HG02571 (cell line): ENCODE results near the gene DEPDC1B.
"Not testable (repeated sequence)": the region's sequence is repeated elsewhere in the genome, so short reads cannot be mapped to it uniquely, and the experiment has no call there.

Source experiments
- ATAC-seq: cut with Tn5 transposase; IDR thresholded peaks from one replicate; pipeline ENCODE4 v1.9.1; 2021; ENCODE audit warnings: mild to moderate bottlenecking, moderate library complexity; ENCODE audit not compliant: unreplicated experiment

DEPDC1B gene

DNA sequence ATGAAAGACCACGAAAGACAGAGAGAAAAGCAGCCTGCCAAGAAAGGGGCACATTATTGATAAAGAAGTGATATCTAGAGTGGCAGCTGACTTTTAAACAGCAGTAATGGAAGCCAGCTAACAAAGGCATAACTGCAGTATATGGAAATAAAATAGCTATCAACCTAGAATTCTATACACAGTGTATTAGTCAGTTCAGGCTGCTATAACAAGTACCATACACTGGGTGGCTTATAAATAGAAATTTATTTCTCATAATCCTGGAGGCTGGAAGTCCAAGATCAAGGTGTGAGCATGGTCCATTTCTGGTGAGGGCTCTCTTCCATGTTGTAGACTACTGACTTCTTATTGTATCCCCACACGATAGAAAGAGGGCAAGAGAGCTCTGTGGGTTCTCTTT lies 109.8 kb downstream of the DEPDC1B start:
- ATAC-seq: no peak

DNA sequence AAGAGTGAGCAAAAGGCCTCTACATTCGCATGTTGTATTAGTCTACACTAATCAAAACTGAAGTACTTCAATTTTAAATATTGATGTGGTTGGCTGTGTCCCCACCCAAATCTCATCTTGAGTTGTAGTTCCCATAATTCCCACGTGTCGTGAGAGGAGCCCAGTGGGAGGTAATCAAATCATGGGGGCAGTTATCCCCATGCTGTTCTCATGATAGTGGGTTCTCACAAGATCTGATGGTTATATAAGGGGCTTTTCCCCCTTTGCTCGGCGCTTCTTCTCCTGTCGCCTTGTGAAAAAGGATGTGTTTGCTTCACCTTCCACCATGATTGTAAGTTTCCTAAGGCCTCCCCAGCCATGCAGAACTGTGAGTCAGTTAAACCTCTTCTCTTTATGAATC lies 112.7 kb downstream of the DEPDC1B start:
- not testable (repeated sequence) for ATAC-seq

DNA sequence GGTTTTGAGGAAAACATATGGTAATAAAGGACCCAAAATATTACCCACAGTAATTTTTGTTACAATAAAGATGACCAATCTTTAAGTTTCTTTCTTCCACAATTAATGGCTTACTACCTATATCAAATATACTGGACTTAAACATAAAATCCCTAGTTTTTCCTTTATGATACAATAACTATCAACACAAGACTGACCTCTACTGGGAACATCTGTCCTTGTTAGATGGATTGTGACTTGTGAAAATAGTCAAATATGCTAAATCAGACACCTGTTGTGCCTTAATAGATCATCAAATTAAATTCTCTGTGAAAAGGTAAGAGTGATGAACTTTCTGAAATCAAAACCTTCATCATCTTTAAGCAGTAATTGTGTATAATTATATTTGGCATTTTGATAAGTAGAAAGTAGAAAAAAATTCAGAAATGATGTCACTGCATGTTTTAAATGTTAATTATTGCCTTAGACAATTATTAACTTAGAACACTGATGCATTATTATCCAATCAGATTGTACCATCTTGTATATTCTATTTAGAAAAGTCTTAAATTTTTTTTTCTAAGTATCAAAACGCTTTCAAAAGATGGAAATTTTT lies 113.6 kb downstream of the DEPDC1B start:
- no peak for ATAC-seq

DNA sequence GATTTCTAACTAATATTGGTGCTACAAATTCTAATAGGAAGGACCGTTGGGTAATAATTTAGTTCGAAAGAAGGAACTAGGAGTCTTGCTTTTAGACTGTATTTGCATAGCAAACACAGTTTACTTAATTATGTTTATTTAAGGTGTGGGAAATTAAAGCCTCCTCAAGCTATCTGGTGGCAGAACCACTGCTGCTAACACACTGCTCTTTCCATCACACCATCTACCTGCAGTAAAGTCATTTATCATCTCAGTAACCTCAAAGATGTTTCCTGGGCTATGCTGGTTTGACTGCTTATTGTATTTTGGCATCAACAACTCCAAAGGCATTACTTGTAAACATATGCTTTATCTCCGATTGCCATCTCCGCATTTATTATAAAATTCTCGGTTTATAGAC lies 114.3 kb downstream of the DEPDC1B start:
- no peak for ATAC-seq

DNA sequence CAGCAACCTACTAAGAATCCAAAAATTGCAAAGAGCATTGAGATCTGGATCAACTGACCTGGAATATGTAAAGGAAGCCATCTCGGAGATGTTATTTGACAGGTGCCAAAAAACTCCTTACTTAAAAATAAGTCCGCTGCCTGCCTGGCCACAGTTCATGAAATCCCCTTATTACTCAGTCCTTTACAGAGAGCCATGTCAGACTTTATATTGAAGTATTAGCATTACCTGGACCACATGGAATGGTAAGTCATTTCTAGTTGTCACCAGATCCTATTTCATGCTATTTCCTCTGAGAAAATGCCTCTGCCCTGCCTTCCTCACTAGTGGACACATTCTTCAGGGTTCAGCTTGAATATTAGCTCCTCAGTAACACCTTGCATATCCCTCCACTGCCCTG lies 115.7 kb downstream of the DEPDC1B start:
- no peak for ATAC-seq

DNA sequence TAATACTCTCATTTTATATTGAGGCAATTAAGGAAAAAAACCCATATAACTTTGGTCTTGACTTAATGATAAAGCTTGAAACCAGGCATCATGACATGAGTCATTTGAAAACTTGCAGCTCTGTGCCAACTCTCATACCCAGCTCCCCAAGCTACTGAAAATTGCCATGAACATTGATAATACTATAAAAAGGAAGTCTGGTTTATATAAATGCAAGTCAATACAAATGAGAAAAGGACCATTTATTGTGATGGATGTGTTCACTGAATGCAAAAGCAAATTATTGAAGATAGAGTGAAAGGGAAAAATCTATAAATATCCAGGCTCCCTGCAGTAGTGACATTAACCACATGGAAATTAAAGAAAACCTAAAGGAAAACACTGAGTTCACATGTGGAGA lies 116.3 kb downstream of the DEPDC1B start:
- ATAC-seq: no peak

DNA sequence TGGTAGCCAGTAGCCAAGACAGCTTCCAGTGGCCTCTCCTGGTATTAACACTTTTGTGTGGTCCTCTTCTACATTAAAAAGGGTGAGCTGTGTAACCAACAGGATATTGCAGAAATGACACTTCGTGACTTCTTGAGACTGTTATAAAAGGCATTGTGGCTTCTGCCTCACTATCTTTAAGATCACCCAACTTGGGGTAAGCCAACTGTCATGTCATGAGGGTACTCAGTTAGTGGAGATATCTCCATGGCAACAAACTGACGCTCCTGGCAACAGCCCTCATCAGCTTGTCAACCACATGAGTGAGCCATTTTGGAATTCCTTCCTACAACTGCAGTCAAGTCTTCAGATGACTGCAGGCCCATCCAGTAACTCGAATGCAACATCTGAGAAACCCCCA lies 121.7 kb downstream of the DEPDC1B start:
- ATAC-seq: no peak

DNA sequence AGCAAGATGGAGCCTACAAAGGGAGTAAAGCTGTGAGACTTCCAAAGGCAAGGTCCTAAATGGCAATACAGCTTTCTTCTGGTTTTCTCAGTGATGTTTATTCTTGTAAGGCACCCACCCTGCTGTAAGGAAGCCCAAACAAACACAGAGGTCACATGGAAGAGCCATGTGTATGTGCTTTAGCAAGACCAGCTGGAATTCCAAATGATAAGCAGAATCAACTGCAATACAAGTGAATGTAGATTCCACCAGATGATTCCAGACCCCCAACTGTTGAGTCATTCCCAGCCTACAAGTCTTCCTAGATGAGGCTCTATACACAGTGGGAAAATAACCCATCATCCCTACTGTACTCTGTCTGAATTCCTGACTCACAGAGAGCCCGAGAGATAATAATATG lies 122.8 kb downstream of the DEPDC1B start:
- ATAC-seq: no peak

DNA sequence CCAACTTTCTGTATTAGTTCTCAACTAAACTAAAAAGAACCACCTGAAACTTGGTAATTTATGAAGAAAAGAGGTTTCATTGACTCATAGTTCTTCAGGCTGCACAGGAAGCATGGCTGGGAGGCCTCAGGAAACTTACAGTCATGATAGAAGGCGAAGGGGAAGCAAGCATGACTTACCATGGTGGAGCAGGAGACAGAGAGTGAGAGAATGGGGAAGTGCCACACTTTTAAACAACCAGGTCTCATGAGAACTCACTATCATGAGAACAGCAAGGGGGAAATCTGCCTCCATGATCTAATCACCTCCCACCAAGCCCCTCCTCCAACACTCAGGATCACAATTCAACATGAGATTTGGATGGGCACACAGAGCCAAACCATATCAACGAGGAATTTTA lies 123.5 kb downstream of the DEPDC1B start:
- no peak for ATAC-seq

DNA sequence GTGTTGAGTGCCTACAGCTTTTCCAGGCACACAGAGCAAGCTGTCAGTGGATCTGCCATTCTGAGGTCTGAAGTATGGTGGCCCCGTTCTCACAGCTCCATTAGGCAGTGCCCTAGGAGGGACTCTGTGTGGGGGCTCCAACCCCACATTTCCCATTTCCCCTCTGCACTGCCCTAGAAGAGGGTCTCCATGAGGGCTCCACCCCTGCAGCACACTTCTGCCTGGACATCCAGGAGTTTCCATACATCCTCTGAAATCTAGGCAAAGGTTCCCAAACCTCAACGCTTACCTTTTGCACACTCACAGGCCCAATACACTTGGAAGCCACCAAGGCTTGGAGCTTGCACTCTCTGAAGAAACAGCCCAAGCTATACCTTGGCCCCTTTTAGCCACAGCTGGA lies 131.3 kb downstream of the DEPDC1B start:
- ATAC-seq: no peak

DNA sequence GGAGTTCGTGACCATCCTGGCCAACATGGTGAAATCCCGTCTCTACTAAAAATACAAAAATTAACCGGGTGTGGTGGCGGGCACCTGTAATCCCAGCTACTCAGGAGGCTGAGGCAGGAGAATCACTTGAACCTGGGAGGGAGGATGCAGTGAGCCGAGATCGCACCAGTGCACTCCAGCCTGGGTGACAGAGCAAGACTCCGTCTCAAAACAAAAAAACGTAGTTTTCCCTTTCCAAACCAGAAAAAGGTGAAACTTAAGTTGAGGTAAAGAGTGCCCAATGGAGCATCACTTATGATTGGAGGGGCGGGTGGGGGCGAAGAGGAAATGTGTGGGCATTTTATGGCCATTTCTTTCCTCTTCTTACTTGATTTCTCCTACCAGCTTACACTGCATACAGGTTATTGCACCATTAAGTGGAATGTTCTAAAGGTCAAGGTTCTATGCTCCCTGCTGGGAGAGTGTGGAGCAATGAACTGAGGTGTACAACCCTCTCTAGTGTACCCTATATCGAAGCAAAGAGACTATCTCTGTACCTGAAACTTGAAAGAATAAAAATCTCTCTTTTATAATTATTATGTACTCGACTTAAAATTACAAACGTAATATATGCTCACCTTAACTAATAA lies 136.2 kb downstream of the DEPDC1B start:
- ATAC-seq: no peak

DNA sequence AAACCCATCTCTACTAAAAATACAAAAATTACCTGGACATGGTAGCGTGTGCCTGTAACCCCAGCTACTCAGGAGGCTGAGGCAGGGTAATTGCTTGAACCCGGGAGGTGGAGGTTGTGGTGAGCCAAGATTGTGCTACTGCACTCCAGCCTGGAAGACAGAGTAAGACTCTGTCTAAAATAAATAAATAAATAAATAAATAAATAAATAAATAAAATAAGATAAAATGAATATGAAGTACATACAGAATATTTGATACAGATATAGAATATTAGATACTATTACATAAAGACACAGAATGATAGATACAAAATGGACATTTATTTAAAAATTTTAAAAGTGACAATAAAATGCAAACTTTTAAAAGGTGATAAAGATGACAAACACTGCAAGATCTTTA lies 146.7 kb downstream of the DEPDC1B start:
- not testable (repeated sequence) for ATAC-seq

DNA sequence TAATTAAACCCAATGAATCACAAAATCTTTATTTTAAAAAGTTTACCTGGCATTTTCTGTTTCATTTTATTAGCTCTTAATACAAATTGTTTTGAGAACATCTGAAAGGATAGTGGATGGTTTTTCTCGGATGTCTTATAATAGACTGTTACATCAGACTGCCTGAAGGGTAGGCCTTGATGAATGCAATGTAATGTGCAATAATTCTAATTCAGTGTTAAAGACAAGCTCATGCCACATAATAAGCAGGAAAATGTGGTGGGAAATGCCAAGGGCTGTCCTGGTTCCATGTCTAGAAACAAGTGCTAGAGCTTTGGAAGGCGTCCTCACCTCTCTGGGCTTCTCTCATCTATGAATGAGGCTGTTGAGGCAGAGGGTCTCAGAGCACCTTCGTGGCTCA lies 148.1 kb downstream of the DEPDC1B start:
- ATAC-seq: no peak

DNA sequence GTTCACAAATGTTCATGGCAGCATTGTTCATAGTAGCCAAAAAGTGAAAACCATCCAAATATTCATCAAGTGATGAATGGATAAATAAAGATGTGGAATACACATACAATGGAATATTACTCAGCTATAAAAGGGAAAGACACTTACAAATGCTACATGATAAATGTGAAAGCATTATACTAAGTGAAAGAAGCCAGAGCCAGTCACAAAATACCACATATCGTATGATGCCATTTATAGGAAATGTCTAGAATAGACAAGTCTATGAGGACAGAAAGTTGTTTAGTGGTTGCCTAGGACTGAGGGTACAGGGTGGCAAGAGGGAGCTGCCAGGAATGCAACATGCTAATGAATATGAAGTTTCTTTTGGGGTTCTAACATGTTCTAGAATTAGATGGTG lies 148.7 kb downstream of the DEPDC1B start:
- ATAC-seq: no peak

DNA sequence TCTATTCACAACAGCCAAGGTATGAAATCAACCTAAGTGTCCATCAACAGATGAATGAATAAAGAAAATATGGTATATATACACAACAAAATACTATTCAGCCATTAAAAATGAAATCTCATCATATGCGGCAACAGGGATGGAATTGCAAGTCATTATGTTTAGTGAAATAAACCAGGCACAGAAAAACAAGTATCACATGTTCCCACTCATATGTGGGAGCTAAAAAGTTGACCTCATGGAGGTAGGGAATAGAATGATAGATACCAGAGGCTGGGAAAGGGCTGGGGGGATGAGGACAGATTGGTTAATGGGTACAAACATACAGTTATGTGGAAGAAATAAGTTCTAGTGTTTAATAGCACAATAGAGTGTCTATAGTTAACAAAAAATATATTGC lies 149.7 kb downstream of the DEPDC1B start:
- no peak for ATAC-seq

DNA sequence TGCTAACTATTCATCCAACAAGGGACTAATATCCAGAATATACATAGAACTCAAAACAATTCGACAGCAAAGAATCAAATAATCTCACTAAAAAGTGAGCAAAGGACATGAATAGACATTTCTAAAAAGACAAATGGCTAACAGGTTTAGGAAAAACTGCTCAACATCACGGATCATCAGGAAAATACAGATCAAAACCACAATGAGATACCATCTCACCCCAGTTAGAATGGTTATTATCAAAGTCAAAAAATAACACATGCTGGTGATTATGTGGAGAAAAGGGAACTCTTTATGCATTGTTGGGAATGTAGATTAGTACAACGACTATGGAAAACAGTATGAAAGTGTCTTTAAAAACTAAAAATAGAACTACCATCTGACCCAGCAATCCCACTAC lies 150.1 kb downstream of the DEPDC1B start:
- no peak for ATAC-seq
